Sigmoid colon (tissue), 7 donors: ENCODE measurements around the gene GPR15LG. TPM values are rescaled to one million over a fixed set of nuclear protein-coding genes. Genes with fewer than 3 reads are reported as not detected.

Experiments used
- DNase-seq: peaks from one replicate; pipeline ENCODE4 v3.0.0-alpha.2; 2019
- H3K27ac ChIP-seq, 4 donors: fragments of 200-600 bp; sonication (generic); one replicate each; pipeline ENCODE4 v1.5.1; 2016 to 2019; ENCODE audit warnings: mild to moderate bottlenecking in 1 of 4
- H3K27me3 ChIP-seq, 3 donors: fragments of 200-600 bp; sonication (generic); one replicate each; pipeline ENCODE4 v1.5.1; 2019; ENCODE audit warnings: mild to moderate bottlenecking in 1 of 3
- H3K36me3 ChIP-seq, 4 donors: fragments of 200-600 bp; sonication (generic); one replicate each; pipeline ENCODE4 v1.5.1; 2016 to 2019
- H3K4me1 ChIP-seq, 4 donors: fragments of 200-600 bp; sonication (generic); one replicate each; pipeline ENCODE4 v1.5.1; 2017 to 2019
- H3K4me3 ChIP-seq, 4 donors: fragments of 200-600 bp; sonication (generic); one replicate each; pipeline ENCODE4 v1.5.1; 2017 to 2019; ENCODE audit warnings: mild to moderate bottlenecking in 2 of 4, moderate library complexity in 1 of 4
- H3K9me3 ChIP-seq, 4 donors: fragments of 200-600 bp in 3 of 4; sonication (generic) in 3 of 4; one replicate each; pipeline versions ENCODE4 v1.5.1 to v1.6.1; 2013 to 2019
- CTCF ChIP-seq, 4 experiments: fragments of 450-650 bp in 3 of 4; fragments of 200-600 bp in 1 of 4; IDR thresholded peaks; one replicate each; pipeline ENCODE4 v1.5.1; 2016 to 2019; ENCODE audit warnings: antibody characterized with exemption in 4 of 4, mild to moderate bottlenecking in 3 of 4, moderate library complexity in 2 of 4
- EP300 ChIP-seq, 4 donors: sonication (generic); formaldehyde crosslinking; IDR thresholded peaks; one replicate each; pipeline ENCODE4 v1.6.1; 2017; ENCODE audit warnings: antibody characterized with exemption in 4 of 4
- POLR2A ChIP-seq, 2 donors: fragments of 450-650 bp; IDR thresholded peaks; one replicate each; pipeline ENCODE4 v1.6.1; 2016; ENCODE audit warnings: antibody characterized with exemption in 2 of 2, mild to moderate bottlenecking in 2 of 2, moderate library complexity in 2 of 2
- POLR2AphosphoS5 ChIP-seq, 4 donors: sonication (generic); formaldehyde crosslinking; IDR thresholded peaks; one replicate each; pipeline ENCODE4 v1.6.1; 2017; ENCODE audit warnings: antibody characterized with exemption in 4 of 4
- WGBS, 2 donors: extraction: QIAGEN DNeasy Blood & Tissue Kit; methylation state at CpG; one replicate each; pipeline ENCODE4 v1.1.7; 2013; 5-methylcytosine and 5-hydroxymethylcytosine counted together
- intact Hi-C: fragments of 100-400 bp; cut with DNase I; formaldehyde crosslinking; loops from one replicate; pipeline ENCODE4 v1.15.1; 2023
- polyA plus RNA-seq, 3 donors: library from polyadenylated mRNA; stranded (reverse); fragments of 200-250 nt; gene quantifications; one replicate each; pipeline ENCODE4 v1.2.3, GENCODE V29; 2013
- total RNA-seq, 4 donors: library from RNA; depleted of rRNA; stranded (reverse); fragments of >200 nt; gene quantifications; one replicate each; pipeline ENCODE4 v1.1.0, GENCODE V29; 2016
- donor health status: healthy with polysubstance abuse.
- donor health status: Bipolar disorder and iron deficiency.
- donor health status: healthy.

The GPR15LG gene
- total and polyA plus RNA-seq, 7 donors = 293 to 652 (median 324) TPM; not detected in 4

GRCh38 chr10:84196083-84196482 is 22.5 kb downstream of the GPR15LG start:
- Histone ChIP-seq H3K4me3 (no peak overlapping the region), H3K4me1 (peaks cover 0 to 42% (median 33%) of the 10 kb centered on the region in 4 donors), H3K27ac (no peak overlapping the region), H3K27me3 (peaks cover 0 to 34% (median 14%) of the 10 kb centered on the region in 3 donors), H3K9me3 (no peaks in the 10 kb centered on the region), H3K36me3 (no peaks in the 10 kb centered on the region)
- intact Hi-C loops = no loop called here
- peak; percentile 9 for DNase-seq
- TF ChIP-seq EP300 (IDR thresholded peaks at IDR 0.05) = no peak
- no peak for TF ChIP-seq POLR2AphosphoS5 (IDR thresholded peaks at IDR 0.05)
- no peak for TF ChIP-seq CTCF (IDR thresholded peaks at IDR 0.05)
- TF ChIP-seq POLR2A (IDR thresholded peaks at IDR 0.05) = no peak
- WGBS, 2 donors = 4 to 36% methylated on average over 4 of the region's 4 CpGs

- H3K4me3 ChIP-seq = no peak overlapping the region
- no peaks in the 10 kb centered on the region for H3K9me3 ChIP-seq
- TF ChIP-seq POLR2AphosphoS5 (IDR thresholded peaks at IDR 0.05) (peak; percentile 18 to 82 (median 62)), CTCF (IDR thresholded peaks at IDR 0.05) (no peak)
- peaks cover 0 to 33% (median 14%) of the 10 kb centered on the region in 3 donors for H3K27me3 ChIP-seq
- intact Hi-C loops = no loop called here
- peaks cover 0 to 42% (median 33%) of the 10 kb centered on the region in 4 donors for H3K4me1 ChIP-seq
- WGBS, 2 donors = 41 to 80% methylated on average over 5 of the region's 5 CpGs
- H3K36me3 ChIP-seq = no peaks in the 10 kb centered on the region
- peak overlapping the region in 1 of 4 donors; percentile 38 for H3K27ac ChIP-seq
- DNase-seq = peak; percentile 88
Observed at GRCh38 chr10:84196941-84197340, 23.3 kb downstream of the GPR15LG start.

- H3K4me1 ChIP-seq = peaks cover 0 to 42% (median 33%) of the 10 kb centered on the region in 4 donors
- no peak for TF ChIP-seq EP300 (IDR thresholded peaks at IDR 0.05)
- no peak for TF ChIP-seq CTCF (IDR thresholded peaks at IDR 0.05)
- TF ChIP-seq POLR2A (IDR thresholded peaks at IDR 0.05) = no peak
- TF ChIP-seq POLR2AphosphoS5 (IDR thresholded peaks at IDR 0.05) = no peak
- no peak for DNase-seq
- WGBS, 2 donors = 35 to 77% methylated on average over 5 of the region's 5 CpGs
- no peak overlapping the region for H3K4me3 ChIP-seq
- H3K9me3 ChIP-seq = no peaks in the 10 kb centered on the region
- H3K27ac ChIP-seq = no peak overlapping the region
- H3K27me3 ChIP-seq = peaks cover 0 to 38% (median 14%) of the 10 kb centered on the region in 3 donors
- no peaks in the 10 kb centered on the region for H3K36me3 ChIP-seq
- intact Hi-C loops = no loop called here
Observed at GRCh38 chr10:84197643-84198042, 24.0 kb downstream of the GPR15LG start.

GRCh38 chr10:84198206-84198915 is 24.8 kb downstream of the GPR15LG start:
- H3K36me3 ChIP-seq = no peaks in the 10 kb centered on the region
- H3K27me3 ChIP-seq = peaks cover 0 to 31% (median 14%) of the 10 kb centered on the region in 3 donors
- H3K4me1 ChIP-seq = peaks cover 0 to 42% (median 33%) of the 10 kb centered on the region in 4 donors
- TF ChIP-seq CTCF (IDR thresholded peaks at IDR 0.05) = no peak
- no peak for TF ChIP-seq POLR2AphosphoS5 (IDR thresholded peaks at IDR 0.05)
- no peak for TF ChIP-seq POLR2A (IDR thresholded peaks at IDR 0.05)
- no peak for TF ChIP-seq EP300 (IDR thresholded peaks at IDR 0.05)
- WGBS, 2 donors = 14 to 65% methylated on average over 7 of the region's 7 CpGs
- DNase-seq = no peak
- intact Hi-C loops = no loop called here
- no peaks in the 10 kb centered on the region for H3K9me3 ChIP-seq
- H3K27ac ChIP-seq = no peak overlapping the region
- H3K4me3 ChIP-seq = no peak overlapping the region
